ENCODE results near the gene GDF7.

DNA sequence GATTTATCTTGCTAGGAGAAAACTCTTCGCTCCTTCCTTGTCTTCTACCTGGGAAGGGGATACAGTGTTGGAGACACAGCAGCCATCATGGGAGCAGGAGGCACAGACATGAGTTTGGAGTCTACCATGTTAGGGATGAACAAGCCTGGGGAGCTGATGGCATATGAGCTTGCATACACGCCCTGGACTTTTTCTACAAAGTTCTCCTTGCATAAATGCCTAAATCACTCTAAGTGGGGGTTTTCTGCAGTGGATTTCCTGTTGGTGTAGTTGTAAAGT is 12.5 kb upstream of the GDF7 start:
- TF ChIP-seq, protein P1, sequence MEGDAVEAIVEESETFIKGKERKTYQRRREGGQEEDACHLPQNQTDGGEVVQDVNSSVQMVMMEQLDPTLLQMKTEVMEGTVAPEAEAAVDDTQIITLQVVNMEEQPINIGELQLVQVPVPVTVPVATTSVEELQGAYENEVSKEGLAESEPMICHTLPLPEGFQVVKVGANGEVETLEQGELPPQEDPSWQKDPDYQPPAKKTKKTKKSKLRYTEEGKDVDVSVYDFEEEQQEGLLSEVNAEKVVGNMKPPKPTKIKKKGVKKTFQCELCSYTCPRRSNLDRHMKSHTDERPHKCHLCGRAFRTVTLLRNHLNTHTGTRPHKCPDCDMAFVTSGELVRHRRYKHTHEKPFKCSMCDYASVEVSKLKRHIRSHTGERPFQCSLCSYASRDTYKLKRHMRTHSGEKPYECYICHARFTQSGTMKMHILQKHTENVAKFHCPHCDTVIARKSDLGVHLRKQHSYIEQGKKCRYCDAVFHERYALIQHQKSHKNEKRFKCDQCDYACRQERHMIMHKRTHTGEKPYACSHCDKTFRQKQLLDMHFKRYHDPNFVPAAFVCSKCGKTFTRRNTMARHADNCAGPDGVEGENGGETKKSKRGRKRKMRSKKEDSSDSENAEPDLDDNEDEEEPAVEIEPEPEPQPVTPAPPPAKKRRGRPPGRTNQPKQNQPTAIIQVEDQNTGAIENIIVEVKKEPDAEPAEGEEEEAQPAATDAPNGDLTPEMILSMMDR (optimal IDR thresholded peaks at IDR 0.05 in 1 of 3, IDR thresholded peaks at IDR 0.05 in 1 of 3, conservative IDR thresholded peaks at IDR 0.05 in 1 of 3; ENCODE audit: extremely low read depth in 1 of 3, insufficient read depth in 2 of 3, low read length in 3 of 3): no peak
- no peak for TF ChIP-seq EZH2 (IDR thresholded peaks at IDR 0.05; ENCODE audit: low read length)
